ENCODE measurements around the gene ERCC2.

The ERCC2 gene

DNA sequence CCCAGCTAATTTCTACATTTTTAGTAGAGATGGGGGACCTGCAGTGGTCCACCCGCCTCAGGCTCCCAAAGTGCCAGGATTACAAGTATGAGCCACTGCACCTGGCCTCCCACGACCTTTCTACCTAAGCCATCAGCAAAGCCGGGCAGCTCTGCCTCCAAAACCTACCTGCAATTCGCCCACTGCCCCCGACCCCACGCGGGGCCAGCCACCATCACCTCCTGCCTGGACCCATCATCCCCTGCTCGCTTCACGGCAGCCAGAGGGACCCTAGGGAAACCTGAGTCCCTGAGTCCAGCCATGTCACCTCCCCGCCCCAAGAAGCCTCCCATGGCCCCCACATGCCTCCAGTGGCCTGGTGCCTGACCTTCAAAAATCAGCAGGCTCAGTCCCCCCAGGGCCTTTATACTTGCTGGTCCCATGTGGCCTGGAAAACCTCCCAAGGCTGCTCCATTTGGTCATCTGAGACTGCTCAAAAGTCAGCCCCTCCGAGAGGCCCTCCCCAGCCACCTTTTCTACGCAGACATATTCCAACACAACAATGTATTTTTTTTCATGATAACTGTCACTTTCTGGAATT lies 12.1 kb downstream of the ERCC2 start:
- DNase-seq: no peak
- in situ Hi-C loops (cut with HindIII; ENCODE audit: low pct_ligation_motif_present, low pct_unique_long_range_greater_than_20kb, low sequenced_read_pairs): no loop called here

GRCh38 chr19:45357445-45357783 lies 13.0 kb downstream of the ERCC2 start:
- in situ Hi-C loops (cut with HindIII; ENCODE audit: low pct_ligation_motif_present, low pct_unique_long_range_greater_than_20kb, low sequenced_read_pairs): no loop called here
- DNase-seq: no peak

GRCh38 chr19:45356760-45357444 lies 13.5 kb downstream of the ERCC2 start:
- DNase-seq: no peak
- in situ Hi-C loops (cut with HindIII; ENCODE audit: low pct_ligation_motif_present, low pct_unique_long_range_greater_than_20kb, low sequenced_read_pairs): no loop called here

DNA sequence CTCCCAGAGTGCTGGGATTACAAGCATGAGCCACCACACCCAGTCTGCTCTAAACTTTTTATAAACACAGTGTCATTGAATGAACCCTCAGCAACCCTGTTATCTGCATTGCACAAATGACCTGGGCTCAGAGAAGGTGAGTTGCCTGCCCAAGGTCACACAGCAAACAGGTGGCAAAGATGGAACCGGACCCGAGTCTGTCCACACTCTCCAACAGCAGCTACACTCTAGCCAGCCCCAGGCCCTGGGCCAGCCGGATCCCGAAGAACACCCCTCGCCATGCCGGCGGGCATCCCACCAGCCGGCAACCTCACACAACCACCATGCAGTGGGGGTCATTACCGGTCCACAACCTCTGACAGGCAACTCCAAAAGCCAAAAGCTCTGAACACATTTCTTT lies 14.5 kb downstream of the ERCC2 start:
- in situ Hi-C loops (cut with HindIII; ENCODE audit: low pct_ligation_motif_present, low pct_unique_long_range_greater_than_20kb, low sequenced_read_pairs): no loop called here
- no peak for DNase-seq

GRCh38 chr19:45355402-45355801 lies 15.0 kb downstream of the ERCC2 start:
- in situ Hi-C loops (cut with HindIII; ENCODE audit: low pct_ligation_motif_present, low pct_unique_long_range_greater_than_20kb, low sequenced_read_pairs): no loop called here

GRCh38 chr19:45354241-45354842 lies 16.0 kb downstream of the ERCC2 start:
- in situ Hi-C loops (cut with HindIII; ENCODE audit: low pct_ligation_motif_present, low pct_unique_long_range_greater_than_20kb, low sequenced_read_pairs): no loop called here
- DNase-seq: no peak

More at GRCh38 chr19:45355402-45355801, 15.0 kb downstream of the ERCC2 start:
- no peak for DNase-seq

DNA sequence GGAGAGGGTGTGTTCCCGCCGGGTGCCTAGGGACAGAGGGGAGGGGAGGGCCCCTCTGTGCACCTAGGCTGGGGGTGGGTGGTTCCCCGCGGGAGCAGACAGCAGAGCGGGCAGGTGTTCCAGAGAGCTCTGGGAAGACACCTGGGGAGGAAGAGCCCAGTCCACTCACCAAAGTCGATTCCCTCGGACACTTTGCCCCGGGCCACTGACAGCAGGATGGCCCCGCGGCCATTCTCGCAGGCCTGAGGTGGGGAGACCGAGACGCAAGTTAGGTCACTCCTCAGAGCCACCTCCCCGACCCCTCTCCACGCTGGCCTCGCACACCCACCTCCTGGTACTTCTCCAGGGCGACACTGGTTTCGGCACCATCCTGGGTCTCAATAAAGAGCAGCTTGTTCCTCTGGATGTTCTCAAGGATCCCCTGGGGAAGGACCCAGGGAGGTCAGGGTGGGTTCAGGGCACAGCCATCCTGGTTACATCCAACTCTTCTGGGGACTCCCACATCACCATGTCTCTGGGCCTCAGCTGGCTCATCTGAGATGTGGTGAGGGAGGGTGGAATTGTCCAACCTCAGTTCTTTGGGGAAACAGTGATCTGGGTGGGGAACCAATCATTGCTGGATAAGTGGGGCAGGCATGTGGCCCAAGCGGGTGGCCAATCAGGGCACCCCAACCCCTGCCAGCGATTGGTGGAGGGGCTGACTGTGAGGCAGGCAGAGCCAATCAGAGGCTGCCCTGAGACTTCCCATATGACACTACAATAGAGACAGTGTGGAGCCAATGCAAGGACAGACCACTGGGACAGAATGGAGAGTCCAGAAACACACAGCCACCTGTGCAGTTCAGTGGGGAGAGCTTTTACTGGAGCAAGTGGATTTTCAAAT lies 17.2 kb downstream of the ERCC2 start:
- in situ Hi-C loops (cut with HindIII; ENCODE audit: low pct_ligation_motif_present, low pct_unique_long_range_greater_than_20kb, low sequenced_read_pairs): no loop called here
- no peak for DNase-seq

GRCh38 chr19:45352471-45352870 lies 17.9 kb downstream of the ERCC2 start:
- no peak for DNase-seq
- in situ Hi-C loops (cut with HindIII; ENCODE audit: low pct_ligation_motif_present, low pct_unique_long_range_greater_than_20kb, low sequenced_read_pairs): no loop called here

- DNase-seq: no peak
- in situ Hi-C loops (cut with HindIII; ENCODE audit: low pct_ligation_motif_present, low pct_unique_long_range_greater_than_20kb, low sequenced_read_pairs): no loop called here
These were observed 18.3 kb downstream of the ERCC2 start for GRCh38 chr19:45352062-45352461.

GRCh38 chr19:45351401-45351952 lies 18.9 kb downstream of the ERCC2 start:
- no peak for DNase-seq
- in situ Hi-C loops (cut with HindIII; ENCODE audit: low pct_ligation_motif_present, low pct_unique_long_range_greater_than_20kb, low sequenced_read_pairs): no loop called here

DNA sequence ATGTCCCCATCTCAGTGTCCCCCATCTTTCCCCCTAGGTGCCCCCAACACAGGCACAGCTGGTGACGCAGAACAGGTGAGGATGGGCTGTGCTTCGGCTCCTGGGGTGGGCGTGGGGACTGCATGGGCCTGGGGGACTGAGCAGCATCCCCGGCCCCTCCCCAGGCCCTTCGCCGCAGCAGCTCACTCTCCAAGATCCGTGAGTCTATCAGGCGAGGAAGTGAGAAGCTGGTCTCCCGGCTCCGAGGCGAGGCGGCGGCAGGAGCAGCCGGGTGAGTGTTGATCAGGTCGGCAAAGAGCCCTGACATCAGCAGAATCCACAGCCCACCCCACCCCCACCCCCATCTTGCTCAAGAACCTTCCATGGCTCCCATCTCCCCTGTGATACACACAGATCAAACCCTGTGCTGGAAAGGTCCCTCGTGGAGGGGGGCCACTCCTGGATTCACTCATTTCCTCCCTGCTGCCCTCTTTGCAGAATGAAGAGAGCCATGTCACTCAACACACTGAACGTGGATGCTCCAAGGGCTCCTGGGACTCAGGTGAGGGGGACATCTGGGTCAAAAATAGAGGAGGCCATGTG lies 19.8 kb downstream of the ERCC2 start:
- in situ Hi-C loops (cut with HindIII; ENCODE audit: low pct_ligation_motif_present, low pct_unique_long_range_greater_than_20kb, low sequenced_read_pairs): no loop called here
- DNase-seq: no peak

DNA sequence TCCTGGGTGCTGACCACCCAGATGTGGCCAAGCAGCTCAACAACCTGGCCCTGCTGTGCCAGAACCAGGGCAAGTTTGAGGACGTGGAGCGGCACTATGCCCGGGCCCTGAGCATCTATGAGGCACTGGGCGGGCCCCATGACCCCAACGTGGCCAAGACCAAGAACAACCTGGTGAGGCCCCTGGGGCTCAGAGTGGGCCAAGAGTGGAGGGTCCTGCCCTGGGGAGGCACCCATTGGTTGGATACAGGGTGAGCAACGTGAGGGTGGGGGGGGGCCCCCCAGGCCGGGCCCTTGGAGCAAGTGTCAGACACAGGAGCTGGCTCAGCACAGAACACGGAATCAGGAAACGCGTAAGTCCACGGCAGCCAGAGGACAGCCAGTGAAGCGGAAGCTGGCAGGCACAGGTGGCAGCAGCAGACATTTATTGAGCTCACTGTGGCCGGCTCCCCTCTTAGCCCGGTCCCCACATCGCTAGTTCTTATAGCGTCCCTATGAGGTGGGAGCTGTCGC lies 20.9 kb downstream of the ERCC2 start:
- DNase-seq: no peak
- in situ Hi-C loops (cut with HindIII; ENCODE audit: low pct_ligation_motif_present, low pct_unique_long_range_greater_than_20kb, low sequenced_read_pairs): no loop called here

- in situ Hi-C loops (cut with HindIII; ENCODE audit: low pct_ligation_motif_present, low pct_unique_long_range_greater_than_20kb, low sequenced_read_pairs): no loop called here
- DNase-seq: no peak
These were observed 21.3 kb downstream of the ERCC2 start for GRCh38 chr19:45349126-45349415.

DNA sequence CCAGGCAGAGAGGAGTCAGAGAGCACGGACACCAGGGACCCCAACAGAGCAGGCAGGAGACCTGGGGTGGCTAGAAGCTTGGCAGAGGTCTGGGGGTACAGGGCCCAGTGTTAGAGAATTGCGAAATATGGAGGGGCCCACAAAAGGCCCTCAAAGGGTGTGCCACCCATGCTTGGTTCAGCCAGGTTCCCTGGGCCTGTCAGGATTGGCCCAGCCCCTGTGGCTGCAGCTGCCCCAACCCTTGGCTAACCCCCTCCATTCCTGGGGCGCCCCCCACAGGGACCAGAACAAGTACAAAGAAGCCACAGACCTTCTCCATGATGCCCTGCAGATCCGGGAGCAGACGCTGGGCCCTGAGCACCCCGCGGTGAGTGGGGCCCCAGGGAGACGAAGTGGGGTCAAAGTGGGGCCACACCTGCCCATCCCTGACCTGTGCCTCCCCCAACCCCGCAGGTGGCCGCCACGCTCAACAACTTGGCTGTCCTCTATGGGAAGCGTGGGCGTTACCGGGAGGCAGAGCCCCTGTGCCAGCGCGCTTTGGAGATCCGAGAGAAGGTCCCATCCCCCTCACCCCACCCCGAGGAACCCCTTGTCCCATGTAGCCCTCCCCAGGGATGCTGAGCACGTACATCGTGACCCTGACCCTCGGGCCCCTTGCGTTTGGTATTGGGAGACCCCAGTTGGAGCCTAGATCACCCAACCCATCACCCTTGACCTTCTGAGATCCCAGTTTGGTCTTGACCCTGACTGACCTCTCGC lies 21.8 kb downstream of the ERCC2 start:
- DNase-seq: no peak
- in situ Hi-C loops (cut with HindIII; ENCODE audit: low pct_ligation_motif_present, low pct_unique_long_range_greater_than_20kb, low sequenced_read_pairs): no loop called here

DNA sequence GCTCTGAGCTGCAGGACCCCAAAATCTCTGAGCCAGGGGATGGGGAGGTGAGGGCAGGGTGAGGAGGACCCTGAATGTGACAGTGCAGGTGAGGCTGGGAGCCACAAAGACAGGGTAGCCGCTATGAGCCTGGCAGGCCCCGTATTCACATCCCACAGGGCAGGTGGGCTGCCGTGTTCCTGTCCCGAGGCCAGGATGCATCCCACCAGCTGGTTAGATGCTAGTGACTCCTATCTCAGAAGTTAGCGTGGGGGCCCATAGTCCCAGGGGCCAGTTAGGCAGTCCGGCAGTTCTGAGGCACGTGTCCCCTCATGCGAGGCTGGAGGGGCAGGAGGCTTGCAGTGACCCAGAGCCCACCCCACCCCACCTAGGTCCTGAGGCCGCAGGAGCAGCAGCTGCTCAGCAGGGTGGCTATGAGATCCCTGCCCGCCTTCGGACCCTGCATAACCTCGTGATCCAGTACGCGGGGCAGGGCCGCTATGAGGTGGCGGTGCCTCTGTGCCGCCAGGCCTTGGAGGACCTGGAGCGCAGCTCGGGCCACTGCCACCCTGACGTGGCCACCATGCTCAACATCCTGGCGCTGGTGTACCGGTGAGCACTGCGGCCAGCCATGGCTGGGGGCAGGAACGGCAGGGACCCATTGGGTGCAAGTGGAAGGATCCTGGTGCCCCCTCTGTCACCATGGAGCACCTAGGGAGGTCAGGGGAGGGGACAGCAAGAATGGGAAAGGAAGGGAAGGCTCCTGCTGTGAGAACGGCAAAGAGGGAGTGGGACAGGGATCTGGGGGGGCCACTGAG lies 22.6 kb downstream of the ERCC2 start:
- no peak for DNase-seq
- in situ Hi-C loops (cut with HindIII; ENCODE audit: low pct_ligation_motif_present, low pct_unique_long_range_greater_than_20kb, low sequenced_read_pairs): no loop called here

DNA sequence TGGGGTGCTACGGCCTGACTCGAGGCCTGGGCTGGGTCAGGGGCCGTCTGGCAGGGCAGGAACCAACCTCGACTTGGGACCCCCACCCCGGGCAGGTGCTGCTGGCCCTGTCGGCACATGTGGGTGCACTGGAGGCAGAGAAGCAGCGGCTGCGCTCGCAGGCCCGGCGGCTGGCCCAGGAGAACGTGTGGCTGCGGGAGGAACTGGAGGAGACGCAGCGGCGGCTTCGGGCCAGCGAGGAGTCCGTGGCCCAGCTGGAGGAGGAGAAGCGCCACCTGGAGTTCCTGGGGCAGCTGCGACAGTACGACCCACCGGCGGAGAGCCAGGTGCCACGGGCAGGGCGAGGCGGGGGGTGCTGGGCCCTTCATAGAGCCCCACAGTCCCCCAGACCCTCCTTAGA lies 23.9 kb downstream of the ERCC2 start:
- in situ Hi-C loops (cut with HindIII; ENCODE audit: low pct_ligation_motif_present, low pct_unique_long_range_greater_than_20kb, low sequenced_read_pairs): no loop called here
- DNase-seq: no peak

GRCh38 chr19:45345506-45345860 lies 24.9 kb downstream of the ERCC2 start:
- in situ Hi-C loops (cut with HindIII; ENCODE audit: low pct_ligation_motif_present, low pct_unique_long_range_greater_than_20kb, low sequenced_read_pairs): no loop called here
- no peak for DNase-seq
